PC-9 (cell line): ENCODE data around the gene SBSN. TPM values are rescaled to one million over a fixed set of nuclear protein-coding genes. Genes with fewer than 3 reads are reported as not detected.
A peak's percentile ranks its signal among the peaks of the same experiment; 100 is the strongest.

Experiments used
- BruUV-seq: library from RNA; stranded (reverse); fragments of 400-500 nt; replicated peaks from 2 replicates; lab custom pipeline; 2021; lab: Mats Ljungman, UMichigan
- CTCF ChIA-PET: fragments of 300-600 bp; sonication (Branson Sonifier 250); formaldehyde crosslinking; loops from one replicate; lab custom pipeline; 2022; ENCODE audit warnings: antibody characterized with exemption; lab: Charles Lee
- POLR2A ChIA-PET: fragments of 300-600 bp; sonication (Branson Sonifier 250); formaldehyde crosslinking; loops from one replicate; lab custom pipeline; 2022; ENCODE audit warnings: antibody characterized with exemption; ENCODE audit not compliant: unreplicated experiment; lab: Charles Lee
- DNase-seq, 2 experiments: peaks; one replicate each; pipeline versions ENCODE4 v3.0.0 to v3.0.0-alpha.2; 2015 to 2022; ENCODE audit warnings: mixed read lengths in 1 of 2
- H2AFZ ChIP-seq: fragments of 200-600 bp; sonication (generic); 2 replicates; pipeline ENCODE4 v1.8.1; 2017; ENCODE audit warnings: antibody characterized with exemption
- H3F3A ChIP-seq: fragments of 200-600 bp; sonication (generic); 2 replicates; pipeline ENCODE4 v1.8.1; 2017; ENCODE audit warnings: antibody characterized with exemption, mild to moderate bottlenecking, low read depth; ENCODE audit not compliant: insufficient read depth
- H3K27ac ChIP-seq: fragments of 200-600 bp; sonication (generic); 2 replicates; pipeline ENCODE4 v1.6.1; 2016; ENCODE audit warnings: mixed run types
- H3K27me3 ChIP-seq: fragments of 200-600 bp; sonication (generic); 2 replicates; pipeline ENCODE4 v1.6.1; 2016; ENCODE audit warnings: low read depth, mixed run types; ENCODE audit not compliant: insufficient read depth
- H3K36me3 ChIP-seq: fragments of 200-600 bp; sonication (generic); 2 replicates; pipeline ENCODE4 v1.6.1; 2016; ENCODE audit warnings: low read depth, mixed run types
- H3K4me1 ChIP-seq: fragments of 200-600 bp; sonication (generic); replicated peaks from 2 replicates; pipeline ENCODE4 v1.6.1; 2016; ENCODE audit warnings: mixed run types; ENCODE audit not compliant: insufficient read depth
- H3K4me2 ChIP-seq: fragments of 200-600 bp; sonication (generic); 2 replicates; pipeline ENCODE4 v1.6.1; 2017; ENCODE audit warnings: mixed run types
- H3K4me3 ChIP-seq: fragments of 200-600 bp; sonication (generic); 2 replicates; pipeline ENCODE4 v1.6.1; 2016; ENCODE audit warnings: mixed run types
- H3K79me2 ChIP-seq: fragments of 200-600 bp; sonication (generic); 2 replicates; pipeline ENCODE4 v1.6.1; 2017; ENCODE audit warnings: low read depth, mixed run types
- H3K9me2 ChIP-seq: fragments of 200-600 bp; sonication (generic); 2 replicates; pipeline ENCODE4 v1.8.1; 2017; ENCODE audit warnings: mild to moderate bottlenecking; ENCODE audit not compliant: insufficient read depth
- H3K9me3 ChIP-seq: fragments of 200-600 bp; sonication (generic); 2 replicates; pipeline ENCODE4 v1.8.1; 2016; ENCODE audit warnings: low read depth; ENCODE audit not compliant: insufficient read depth
- H4K20me1 ChIP-seq: fragments of 200-600 bp; sonication (generic); 2 replicates; pipeline ENCODE4 v1.8.1; 2017; ENCODE audit not compliant: insufficient read depth
- EZH2 ChIP-seq: fragments of 200-600 bp; sonication (generic); IDR thresholded peaks from 2 replicates; pipeline ENCODE4 v1.8.0; 2017; ENCODE audit warnings: antibody characterized with exemption, low read depth
- intact Hi-C: fragments of 100-400 bp; cut with micrococcal nuclease; formaldehyde crosslinking; loops from one replicate; pipeline ENCODE4 v1.10.0; 2022; ENCODE audit not compliant: unreplicated experiment
- total RNA-seq: library from RNA; stranded (reverse); gene quantifications from 2 replicates; pipeline ENCODE4 v1.2.3, GENCODE V29; 2021
- TF ChIP-seq, protein P1 (sequence below): fragments of 200-600 bp; sonication (generic); conservative IDR thresholded peaks from 2 replicates; pipeline ENCODE4 v1.6.1; 2017; ENCODE audit warnings: mixed run types, antibody characterized with exemption, mild to moderate bottlenecking, moderate library complexity

Gene SBSN
- total RNA-seq, 1 experiment from 2014 or later, result 0.76 TPM

DNA sequence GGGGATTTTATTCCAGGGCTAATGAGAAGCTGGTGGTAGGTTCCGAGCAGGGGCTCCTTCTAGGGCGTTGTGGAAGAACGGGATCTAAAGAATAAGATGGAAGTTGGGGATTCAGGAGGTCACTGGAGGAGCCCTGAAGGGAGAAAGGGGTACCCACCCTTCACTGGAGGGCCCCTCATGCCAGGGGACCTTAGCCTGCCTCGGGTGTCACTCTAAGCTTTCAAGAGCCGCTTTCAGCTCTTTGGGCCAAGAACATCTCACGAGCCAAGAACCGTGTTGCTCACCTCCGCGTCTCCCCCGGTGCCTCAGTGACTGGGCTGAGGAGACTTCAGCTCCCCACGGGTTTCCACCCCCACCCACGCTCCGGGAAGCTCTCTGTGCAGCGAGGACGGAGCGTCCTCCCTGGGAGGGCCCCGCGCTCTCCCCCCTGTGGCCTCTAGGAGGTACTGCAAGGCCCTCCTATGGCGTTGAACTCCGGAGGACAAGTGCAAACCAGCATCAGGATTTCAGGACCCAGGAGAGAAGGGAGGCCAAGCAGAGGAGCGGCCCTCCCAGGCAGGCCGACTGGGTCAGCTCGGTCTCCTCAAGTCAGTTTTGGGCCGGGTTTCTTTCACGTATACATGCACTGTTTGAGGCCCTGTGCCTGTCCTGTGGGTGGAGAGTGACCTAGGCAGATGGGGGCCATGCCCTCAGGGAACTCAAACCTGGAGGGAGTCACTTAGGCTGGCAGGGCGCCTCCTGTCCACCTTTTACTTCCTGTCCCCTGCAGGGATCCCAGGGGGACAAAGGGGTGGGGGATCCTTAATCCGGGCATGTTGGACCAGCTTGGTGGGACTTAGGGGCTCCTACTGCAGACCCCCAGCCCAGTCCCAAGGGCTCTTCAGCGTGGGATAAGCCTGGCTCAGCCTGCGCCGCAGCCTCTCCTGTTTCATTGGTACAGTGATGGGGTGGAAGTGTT, 32.7 kb downstream of the SBSN start:
- ChIA-PET POLR2A (interaction anchor here (0.6 kb wide), 1 partner anchor 110 kb away, joined by 3 read pairs; no protein-coding TSS in a partner anchor), CTCF (interaction anchor here (0.7 to 1.3 kb wide), 4 partner anchors 14 to 189 kb away, joined by 3 to 5 read pairs (median 3); no protein-coding TSS in a partner anchor)
- intact Hi-C loops, result loop anchor here (1.0 kb wide), 1 partner anchor 143 kb away; no protein-coding TSS in a partner anchor
- Histone ChIP-seq H3K4me2 (peak overlapping the region; percentile 72), H3K27me3 (peaks cover 9% of the 10 kb centered on the region; the same call in 1 of the 2 replicates), H3F3A (0 out of 2 replicates have a peak, but pooled peaks cover 6% of the 10 kb centered on the region), H3K27ac (no peak overlapping the region), H3K79me2 (no peaks in the 10 kb centered on the region), H3K36me3 (no peaks in the 10 kb centered on the region), H3K9me2 (no peaks in the 10 kb centered on the region), H2AFZ (no peak overlapping the region), H3K4me1 (peaks cover 10% of the 10 kb centered on the region), H3K4me3 (no peak overlapping the region; the same call in 1 of the 2 replicates), H3K9me3 (no peaks in the 10 kb centered on the region), H4K20me1 (no peaks in the 10 kb centered on the region; the same call in 1 of the 2 replicates)
- peak; percentile 53 to 64 for DNase-seq
- BruUV-seq, result no TSS peak
- no peak for TF ChIP-seq EZH2
- TF ChIP-seq, protein P1, sequence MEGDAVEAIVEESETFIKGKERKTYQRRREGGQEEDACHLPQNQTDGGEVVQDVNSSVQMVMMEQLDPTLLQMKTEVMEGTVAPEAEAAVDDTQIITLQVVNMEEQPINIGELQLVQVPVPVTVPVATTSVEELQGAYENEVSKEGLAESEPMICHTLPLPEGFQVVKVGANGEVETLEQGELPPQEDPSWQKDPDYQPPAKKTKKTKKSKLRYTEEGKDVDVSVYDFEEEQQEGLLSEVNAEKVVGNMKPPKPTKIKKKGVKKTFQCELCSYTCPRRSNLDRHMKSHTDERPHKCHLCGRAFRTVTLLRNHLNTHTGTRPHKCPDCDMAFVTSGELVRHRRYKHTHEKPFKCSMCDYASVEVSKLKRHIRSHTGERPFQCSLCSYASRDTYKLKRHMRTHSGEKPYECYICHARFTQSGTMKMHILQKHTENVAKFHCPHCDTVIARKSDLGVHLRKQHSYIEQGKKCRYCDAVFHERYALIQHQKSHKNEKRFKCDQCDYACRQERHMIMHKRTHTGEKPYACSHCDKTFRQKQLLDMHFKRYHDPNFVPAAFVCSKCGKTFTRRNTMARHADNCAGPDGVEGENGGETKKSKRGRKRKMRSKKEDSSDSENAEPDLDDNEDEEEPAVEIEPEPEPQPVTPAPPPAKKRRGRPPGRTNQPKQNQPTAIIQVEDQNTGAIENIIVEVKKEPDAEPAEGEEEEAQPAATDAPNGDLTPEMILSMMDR, result peak; percentile 97

DNA sequence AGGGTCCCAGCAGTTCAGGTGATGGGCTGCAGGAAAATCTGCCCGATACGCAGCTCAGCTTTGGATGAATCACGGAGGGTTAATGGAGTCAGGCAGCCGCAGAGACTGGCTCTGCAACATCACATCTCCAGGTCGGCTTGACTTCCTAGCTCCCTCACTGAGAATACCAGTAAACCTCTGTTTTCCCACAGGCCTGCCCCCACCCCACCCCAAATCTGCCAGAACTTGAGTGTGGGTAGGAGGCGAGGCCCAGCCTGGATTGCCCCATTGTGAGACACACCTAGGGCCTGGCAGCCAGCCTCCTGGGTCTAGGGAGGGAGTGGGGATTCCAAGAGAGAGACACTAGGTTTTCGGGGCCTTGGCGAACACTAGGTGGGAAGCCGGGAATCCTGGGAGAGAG, 34.1 kb downstream of the SBSN start:
- ChIA-PET POLR2A (interaction anchor here (0.6 kb wide), 1 partner anchor 93 kb away, joined by 5 read pairs; no protein-coding TSS in a partner anchor), CTCF (interaction anchor here (0.6 kb wide), 1 partner anchor 140 kb away, joined by 3 read pairs; no protein-coding TSS in a partner anchor)
- no peak for TF ChIP-seq EZH2
- TF ChIP-seq, protein P1, result no peak
- H3K4me2 ChIP-seq, result no peak overlapping the region
- no peaks in the 10 kb centered on the region for H3K9me2 ChIP-seq
- H3K9me3 ChIP-seq, result no peaks in the 10 kb centered on the region
- H3K36me3 ChIP-seq, result no peaks in the 10 kb centered on the region
- DNase-seq, result no peak
- H4K20me1 ChIP-seq, result no peaks in the 10 kb centered on the region; the same call in 1 of the 2 replicates
- 0 out of 2 replicates have a peak, but pooled peaks cover 6% of the 10 kb centered on the region for H3F3A ChIP-seq
- no peak overlapping the region for H3K4me3 ChIP-seq
- no peaks in the 10 kb centered on the region for H3K79me2 ChIP-seq
- H3K27me3 ChIP-seq, result peaks cover 23% of the 10 kb centered on the region
- H3K27ac ChIP-seq, result no peak overlapping the region
- intact Hi-C loops, result no loop called here
- no TSS peak for BruUV-seq
- H3K4me1 ChIP-seq, result peaks cover 10% of the 10 kb centered on the region
- no peak overlapping the region for H2AFZ ChIP-seq

DNA sequence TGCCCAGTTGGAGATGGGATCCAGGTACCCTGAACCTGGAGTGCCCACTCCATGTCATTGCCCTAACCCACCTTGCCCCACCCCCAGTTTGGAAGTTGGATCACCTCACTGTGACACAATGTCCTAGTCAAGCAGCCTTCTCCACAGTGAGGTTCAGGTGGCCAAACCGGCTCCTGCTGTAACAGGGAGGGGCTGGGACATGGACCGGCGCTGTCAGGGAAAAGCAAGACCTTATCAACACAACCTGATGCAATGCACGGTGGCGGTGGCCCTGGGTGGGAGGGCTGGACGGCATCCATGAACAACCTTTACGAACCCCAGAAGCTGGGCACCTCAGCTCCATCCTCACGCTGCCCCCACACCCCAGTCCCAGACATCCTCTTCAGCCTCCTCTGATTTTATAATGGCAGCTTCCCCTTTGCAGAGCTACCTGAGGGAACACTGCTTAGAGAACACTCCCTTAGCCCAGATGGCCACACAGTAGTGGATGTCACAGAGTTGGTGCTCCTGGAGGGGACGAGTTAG, 36.2 kb downstream of the SBSN start:
- no peaks in the 10 kb centered on the region for H3K9me3 ChIP-seq
- H3K36me3 ChIP-seq, result no peaks in the 10 kb centered on the region
- peaks cover 44% of the 10 kb centered on the region for H3K27me3 ChIP-seq
- H3K4me2 ChIP-seq, result peak overlapping the region; percentile 51
- H3F3A ChIP-seq, result 0 out of 2 replicates have a peak, but pooled peaks cover 3% of the 10 kb centered on the region
- DNase-seq, result peak; percentile 15 to 43
- ChIA-PET POLR2A (interaction anchor here (0.5 kb wide), 1 partner anchor 73 kb away, joined by 3 read pairs; no protein-coding TSS in a partner anchor), CTCF (interaction anchor here (0.7 kb wide), 1 partner anchor 23 kb away, joined by 3 read pairs; no protein-coding TSS in a partner anchor)
- BruUV-seq, result no TSS peak
- H3K27ac ChIP-seq, result no peak overlapping the region
- no peak overlapping the region for H2AFZ ChIP-seq
- no peaks in the 10 kb centered on the region for H3K79me2 ChIP-seq
- H3K4me3 ChIP-seq, result no peak overlapping the region
- intact Hi-C loops, result no loop called here
- TF ChIP-seq, protein P1, result no peak
- TF ChIP-seq EZH2, result no peak
- H4K20me1 ChIP-seq, result no peaks in the 10 kb centered on the region
- H3K9me2 ChIP-seq, result no peaks in the 10 kb centered on the region
- peaks cover 10% of the 10 kb centered on the region for H3K4me1 ChIP-seq
